Astrocyte (in vitro differentiated cells and primary cell): ENCODE data around the gene YIPF3. TPM values are rescaled to one million over a fixed set of nuclear protein-coding genes. Genes with fewer than 3 reads are reported as not detected.

Experiments used
- DNase-seq: peaks from one replicate; pipeline ENCODE4 v3.0.0-alpha.2; 2010; ENCODE audit warnings: low read depth
- FAIRE-seq: peaks from 2 replicates; lab custom pipeline; 2011; peaks lifted over from hg19 to GRCh38; lab: Jason Lieb, UNC
- H2AFZ ChIP-seq: 2 replicates; pipeline ENCODE4 v1.6.0; 2012; ENCODE audit warnings: low read depth, low read length, inconsistent platforms
- H3K27ac ChIP-seq: 2 replicates; pipeline ENCODE4 v1.5.1; 2011; ENCODE audit warnings: low read depth, low read length, inconsistent platforms
- H3K27me3 ChIP-seq: 2 replicates; pipeline ENCODE4 v1.6.0; 2011; ENCODE audit warnings: low read length, inconsistent platforms; ENCODE audit not compliant: insufficient read depth
- H3K36me3 ChIP-seq: 2 replicates; pipeline ENCODE4 v1.5.1; 2011; ENCODE audit warnings: low read length, inconsistent platforms; ENCODE audit not compliant: insufficient read depth
- H3K4me1 ChIP-seq: 2 replicates; pipeline ENCODE4 v1.5.1; 2011; ENCODE audit warnings: low read length, inconsistent platforms; ENCODE audit not compliant: insufficient read depth
- H3K4me2 ChIP-seq: 2 replicates; pipeline ENCODE4 v1.6.0; 2012; ENCODE audit warnings: low read length, inconsistent platforms
- H3K4me3 ChIP-seq: 2 replicates; pipeline ENCODE4 v1.5.1; 2011; ENCODE audit warnings: low read depth, mild to moderate bottlenecking, low read length, inconsistent platforms; ENCODE audit not compliant: insufficient read depth
- H3K79me2 ChIP-seq: 2 replicates; pipeline ENCODE4 v1.6.0; 2012; ENCODE audit warnings: mild to moderate bottlenecking, low read length, inconsistent platforms; ENCODE audit not compliant: insufficient read depth
- H3K9ac ChIP-seq: 2 replicates; pipeline ENCODE4 v1.6.0; 2012; ENCODE audit warnings: mild to moderate bottlenecking, low read length, inconsistent platforms
- H3K9me3 ChIP-seq: 2 replicates; pipeline ENCODE4 v1.5.1; 2012; ENCODE audit warnings: low read depth, mild to moderate bottlenecking, low read length, inconsistent platforms; ENCODE audit not compliant: insufficient read depth
- H4K20me1 ChIP-seq: 2 replicates; pipeline ENCODE4 v1.6.0; 2012; ENCODE audit warnings: low read length, inconsistent platforms; ENCODE audit not compliant: insufficient read depth
- H3K27ac Mint-ChIP-seq: one replicate; pipeline ENCODE4 v1.8.0; 2021; ENCODE audit warnings: mild to moderate bottlenecking, mixed read lengths; ENCODE audit not compliant: unreplicated experiment
- H3K27me3 Mint-ChIP-seq: one replicate; pipeline ENCODE4 v1.8.0; 2021; ENCODE audit warnings: low read depth, mixed read lengths; ENCODE audit not compliant: unreplicated experiment
- H3K36me3 Mint-ChIP-seq: one replicate; pipeline ENCODE4 v1.8.0; 2021; ENCODE audit warnings: low read depth, mixed read lengths; ENCODE audit not compliant: unreplicated experiment
- H3K4me1 Mint-ChIP-seq: one replicate; pipeline ENCODE4 v1.8.0; 2021; ENCODE audit warnings: low read depth, mixed read lengths; ENCODE audit not compliant: unreplicated experiment
- H3K4me3 Mint-ChIP-seq: one replicate; pipeline ENCODE4 v1.8.0; 2021; ENCODE audit warnings: mild to moderate bottlenecking, moderate library complexity, mixed read lengths; ENCODE audit not compliant: unreplicated experiment
- H3K9me3 Mint-ChIP-seq: one replicate; pipeline ENCODE4 v1.8.0; 2021; ENCODE audit warnings: mild to moderate bottlenecking, mixed read lengths; ENCODE audit not compliant: unreplicated experiment
- EZH2 ChIP-seq: IDR thresholded peaks from 2 replicates; pipeline ENCODE4 v1.6.1; 2012; ENCODE audit warnings: mild to moderate bottlenecking, low read length, inconsistent platforms; ENCODE audit not compliant: insufficient read depth
- total RNA-seq: library from RNA; stranded (reverse); gene quantifications from 2 replicates; pipeline ENCODE4 v1.2.1, GENCODE V29; 2021
- TF ChIP-seq, protein P1 (sequence below): IDR thresholded peaks from 2 replicates; pipeline ENCODE4 v1.5.1; 2011; ENCODE audit warnings: low read depth, mild to moderate bottlenecking, inconsistent platforms, low read length, moderate library complexity; ENCODE audit not compliant: insufficient read depth

Gene YIPF3
- total RNA-seq, 1 donor from 2014 or later = 132 TPM

DNA sequence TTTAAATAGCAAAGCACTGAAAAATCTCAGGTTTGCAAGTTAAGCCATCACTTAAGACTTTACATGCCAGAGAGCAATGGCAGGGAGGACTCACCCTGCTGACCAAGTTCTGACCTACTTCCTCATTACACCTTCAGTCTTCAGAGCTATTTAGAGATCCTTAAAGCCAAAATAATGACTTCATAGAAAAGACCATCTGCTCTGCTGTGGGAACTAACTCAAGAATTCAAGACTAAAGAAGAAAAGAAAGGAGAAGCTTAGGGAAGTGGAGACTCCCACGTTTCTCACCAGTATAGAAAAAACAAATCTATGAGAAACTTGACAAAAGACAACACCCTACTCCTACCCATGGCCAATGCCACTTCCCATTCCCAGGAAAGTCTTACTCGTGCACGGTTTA, 30.5 kb upstream of the YIPF3 start:
- no peak for FAIRE-seq

DNA sequence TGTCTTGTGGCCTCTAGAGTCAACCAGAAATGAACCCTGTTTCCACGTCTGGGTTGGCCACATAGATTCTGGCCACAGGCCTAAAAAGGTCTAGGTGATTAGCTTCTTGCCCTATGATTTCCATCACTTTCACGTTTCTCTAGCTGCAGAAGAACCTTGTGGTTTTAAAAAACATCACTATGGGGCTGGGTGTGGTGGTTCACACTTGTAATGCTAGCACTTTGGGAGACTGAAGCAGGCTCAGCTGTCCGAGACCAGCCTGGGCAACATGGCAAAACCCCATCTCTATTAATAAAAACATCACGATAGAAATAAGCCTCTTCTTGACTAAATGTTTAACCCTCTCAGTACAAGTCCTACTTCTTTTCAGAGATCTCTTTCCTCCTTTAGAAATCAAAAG, 27.7 kb upstream of the YIPF3 start:
- H3K27me3 Mint-ChIP-seq = no peaks in the 10 kb centered on the region
- no peaks in the 10 kb centered on the region for H3K4me1 Mint-ChIP-seq
- peaks cover 14% of the 10 kb centered on the region for H3K36me3 Mint-ChIP-seq
- H3K79me2 ChIP-seq = no peaks in the 10 kb centered on the region
- H3K9ac ChIP-seq = no peak overlapping the region
- TF ChIP-seq, protein P1, sequence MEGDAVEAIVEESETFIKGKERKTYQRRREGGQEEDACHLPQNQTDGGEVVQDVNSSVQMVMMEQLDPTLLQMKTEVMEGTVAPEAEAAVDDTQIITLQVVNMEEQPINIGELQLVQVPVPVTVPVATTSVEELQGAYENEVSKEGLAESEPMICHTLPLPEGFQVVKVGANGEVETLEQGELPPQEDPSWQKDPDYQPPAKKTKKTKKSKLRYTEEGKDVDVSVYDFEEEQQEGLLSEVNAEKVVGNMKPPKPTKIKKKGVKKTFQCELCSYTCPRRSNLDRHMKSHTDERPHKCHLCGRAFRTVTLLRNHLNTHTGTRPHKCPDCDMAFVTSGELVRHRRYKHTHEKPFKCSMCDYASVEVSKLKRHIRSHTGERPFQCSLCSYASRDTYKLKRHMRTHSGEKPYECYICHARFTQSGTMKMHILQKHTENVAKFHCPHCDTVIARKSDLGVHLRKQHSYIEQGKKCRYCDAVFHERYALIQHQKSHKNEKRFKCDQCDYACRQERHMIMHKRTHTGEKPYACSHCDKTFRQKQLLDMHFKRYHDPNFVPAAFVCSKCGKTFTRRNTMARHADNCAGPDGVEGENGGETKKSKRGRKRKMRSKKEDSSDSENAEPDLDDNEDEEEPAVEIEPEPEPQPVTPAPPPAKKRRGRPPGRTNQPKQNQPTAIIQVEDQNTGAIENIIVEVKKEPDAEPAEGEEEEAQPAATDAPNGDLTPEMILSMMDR = no peak
- no peak for TF ChIP-seq EZH2
- no peaks in the 10 kb centered on the region for H3K27me3 ChIP-seq
- no peak overlapping the region for H3K27ac ChIP-seq
- FAIRE-seq (no peak), DNase-seq (no peak)
- H3K4me3 ChIP-seq = no peak overlapping the region
- no peak overlapping the region for H3K4me3 Mint-ChIP-seq
- H2AFZ ChIP-seq = no peak overlapping the region
- no peak overlapping the region for H3K27ac Mint-ChIP-seq
- H3K4me1 ChIP-seq = no peaks in the 10 kb centered on the region
- no peaks in the 10 kb centered on the region for H3K9me3 ChIP-seq
- peaks cover 53% of the 10 kb centered on the region for H3K36me3 ChIP-seq
- no peak overlapping the region for H3K4me2 ChIP-seq
- no peaks in the 10 kb centered on the region for H3K9me3 Mint-ChIP-seq
- peaks cover 3% of the 10 kb centered on the region for H4K20me1 ChIP-seq

More for the DNA sequence above, 30.5 kb upstream of the YIPF3 start:
- Mint-ChIP-seq H3K4me1 (no peaks in the 10 kb centered on the region), H3K36me3 (peaks cover 9% of the 10 kb centered on the region), H3K9me3 (no peaks in the 10 kb centered on the region), H3K27ac (no peak overlapping the region), H3K4me3 (no peak overlapping the region), H3K27me3 (no peaks in the 10 kb centered on the region)
- H3K9me3 ChIP-seq = no peaks in the 10 kb centered on the region
- H3K9ac ChIP-seq = no peak overlapping the region
- no peaks in the 10 kb centered on the region for H3K4me1 ChIP-seq
- H3K4me3 ChIP-seq = no peak overlapping the region
- H3K4me2 ChIP-seq = no peak overlapping the region
- no peak for DNase-seq
- no peak overlapping the region for H3K27ac ChIP-seq
- H3K79me2 ChIP-seq = no peaks in the 10 kb centered on the region
- no peaks in the 10 kb centered on the region for H3K27me3 ChIP-seq
- TF ChIP-seq, protein P1 = no peak
- TF ChIP-seq EZH2 = no peak
- H2AFZ ChIP-seq = no peak overlapping the region
- peaks cover 61% of the 10 kb centered on the region for H3K36me3 ChIP-seq
- H4K20me1 ChIP-seq = no peaks in the 10 kb centered on the region

DNA sequence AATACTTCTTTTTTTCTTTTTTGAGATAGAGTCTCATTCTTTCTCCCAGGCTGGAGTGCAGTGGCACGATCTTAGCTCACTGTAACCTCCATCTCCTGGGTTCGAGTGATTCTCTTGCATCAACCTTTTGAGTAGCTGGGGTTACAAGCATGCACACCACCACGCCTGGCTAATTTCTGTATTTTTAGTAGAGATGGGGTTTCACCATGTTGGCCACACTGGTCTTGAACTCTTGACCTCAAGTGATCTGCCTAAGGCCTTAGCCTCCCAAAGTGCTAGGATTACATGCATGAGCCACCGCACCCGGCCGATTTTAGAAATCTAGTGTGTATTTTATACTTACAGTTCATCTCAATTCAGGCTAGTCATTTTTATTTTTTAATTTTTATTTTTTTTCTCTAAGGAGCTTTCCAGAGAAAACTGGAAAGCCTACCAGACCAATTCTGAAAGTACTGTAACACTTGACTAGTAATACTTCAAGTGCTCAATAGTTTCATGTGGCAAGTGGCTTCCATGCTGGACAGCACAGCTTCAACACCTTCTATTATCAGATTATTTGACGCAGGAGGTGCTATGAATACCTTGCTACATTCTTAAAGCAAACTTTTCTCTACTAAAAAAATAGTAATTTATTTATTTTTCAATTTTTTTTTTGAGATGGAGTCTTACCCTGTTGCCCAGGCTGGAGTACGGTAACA, 25.2 kb upstream of the YIPF3 start:
- Histone ChIP-seq H3K4me2 (no peak overlapping the region), H3K36me3 (peaks cover 42% of the 10 kb centered on the region), H3K4me3 (no peak overlapping the region), H3K4me1 (no peaks in the 10 kb centered on the region), H3K27ac (no peak overlapping the region), H3K9ac (no peak overlapping the region), H2AFZ (no peak overlapping the region), H3K79me2 (no peaks in the 10 kb centered on the region), H4K20me1 (peaks cover 3% of the 10 kb centered on the region), H3K27me3 (no peaks in the 10 kb centered on the region), H3K9me3 (no peaks in the 10 kb centered on the region)
- Mint-ChIP-seq H3K27ac (no peak overlapping the region), H3K4me1 (no peaks in the 10 kb centered on the region), H3K36me3 (peaks cover 14% of the 10 kb centered on the region), H3K27me3 (no peaks in the 10 kb centered on the region), H3K4me3 (no peak overlapping the region), H3K9me3 (peaks cover 2% of the 10 kb centered on the region)
- no peak for TF ChIP-seq EZH2
- TF ChIP-seq, protein P1 = no peak
- no peak for FAIRE-seq
- DNase-seq = no peak
